K562 (cell line): ENCODE results near the gene HES4. TPM values are rescaled to one million over a fixed set of nuclear protein-coding genes. Genes with fewer than 3 reads are reported as not detected.

Source experiments
- CHCHD3 ChIP-seq: fragments of 250-450 bp; sonication (Bioruptor Pico); IDR thresholded peaks from 2 replicates; pipeline ENCODE4 v2.1.2; 2022; ENCODE audit warnings: mild to moderate bottlenecking
- EGR1 ChIP-seq: fragments of 450-650 bp; conservative IDR thresholded peaks from 2 replicates; pipeline ENCODE4 v1.6.1; 2017; ENCODE audit warnings: mild to moderate bottlenecking
- ETV6 ChIP-seq, 3 experiments: fragments of 150-350 bp in 1 of 3; sonication (generic) in 1 of 3; formaldehyde crosslinking in 1 of 3; IDR thresholded peaks; 2 replicates each; pipeline versions ENCODE4 v1.6.1 to v1.8.0; 2014 to 2022; ENCODE audit warnings: borderline replicate concordance in 2 of 3, low read depth in 2 of 3, antibody characterized with exemption in 1 of 3, low read length in 1 of 3, mild to moderate bottlenecking in 1 of 3, missing genetic modification reagents in 1 of 3
- FOXJ3 ChIP-seq: sonication (generic); formaldehyde crosslinking; IDR thresholded peaks from 2 replicates; pipeline ENCODE4 v1.4.0; 2020; ENCODE audit warnings: mild to moderate bottlenecking, missing genetic modification reagents
- NRF1 ChIP-seq, 2 experiments: fragments of 450-650 bp; IDR thresholded peaks in 1 of 2; conservative IDR thresholded peaks in 1 of 2; 2 replicates each; pipeline ENCODE4 v1.6.1; 2014; ENCODE audit warnings: mild to moderate bottlenecking in 2 of 2
- PRPF4 ChIP-seq: fragments of 200-400 bp; formaldehyde crosslinking; IDR thresholded peaks from one replicate; pipeline ENCODE4 v1.6.1; 2017; ENCODE audit warnings: low read length, low read depth, mild to moderate bottlenecking; ENCODE audit not compliant: insufficient read depth, poor library complexity, severe bottlenecking
- RBM22 ChIP-seq: fragments of 200-400 bp; formaldehyde crosslinking; IDR thresholded peaks from 2 replicates; pipeline ENCODE4 v1.6.1; 2018; ENCODE audit warnings: low read length, low read depth; ENCODE audit not compliant: poor library complexity, severe bottlenecking
- RBM34 ChIP-seq: fragments of 200-400 bp; formaldehyde crosslinking; IDR thresholded peaks from 2 replicates; pipeline ENCODE4 v1.6.1; 2018; ENCODE audit warnings: low read length, borderline replicate concordance; ENCODE audit not compliant: insufficient read depth
- SP2 ChIP-seq: IDR thresholded peaks from 2 replicates; pipeline ENCODE4 v1.6.1; 2011; ENCODE audit warnings: mild to moderate bottlenecking, low read depth, low read length, moderate library complexity; ENCODE audit not compliant: poor library complexity, severe bottlenecking; ENCODE audit errors: extremely low read depth
- ZNF232 ChIP-seq: sonication (generic); formaldehyde crosslinking; IDR thresholded peaks from 2 replicates; pipeline ENCODE4 v1.8.0; 2022; ENCODE audit warnings: mild to moderate bottlenecking, missing genetic modification reagents
- ZNF707 ChIP-seq: fragments of 250-450 bp; sonication (Bioruptor Pico); conservative IDR thresholded peaks from 2 replicates; pipeline ENCODE4 v1.8.0; 2022; ENCODE audit warnings: inconsistent platforms, mild to moderate bottlenecking, moderate library complexity
- polyA plus RNA-seq, 8 experiments: library from polyadenylated mRNA; depleted of rRNA in 4 of 8; stranded (reverse) in 5 of 8; unstranded in 3 of 8; fragments of >200 nt; fragmentation: Nextera tagmentation in 2 of 8; fragmentation: Illumina TruSeq in 1 of 8; extraction: Ambion mirVana in 2 of 8; extraction: Trizol in 1 of 8; gene quantifications; 2 replicates each; pipeline versions ENCODE4 v1.2.1 to v1.2.3, GENCODE V29; 2011 to 2014; ENCODE audit warnings: inconsistent platforms in 1 of 8, missing spikeins in 1 of 8
- total RNA-seq, 7 experiments: library from RNA; depleted of rRNA in 6 of 7; stranded (reverse); fragments of >200 nt in 6 of 7; fragmentation: Illumina TruSeq in 2 of 7; extraction: Trizol in 2 of 7; gene quantifications; 2 replicates each; pipeline versions ENCODE4 v1.2.1 to v1.2.3, GENCODE V29; 2011 to 2021; ENCODE audit warnings: low replicate concordance in 1 of 7
- TF ChIP-seq, protein P1 (sequence below): sonication (generic); formaldehyde crosslinking; IDR thresholded peaks from 2 replicates; pipeline ENCODE4 v1.8.0; 2023; ENCODE audit warnings: missing genetic modification reagents, mild to moderate bottlenecking, borderline replicate concordance
- TF ChIP-seq, protein P2 (sequence below): sonication (generic); formaldehyde crosslinking; IDR thresholded peaks from 2 replicates; pipeline ENCODE4 v1.8.1; 2023; ENCODE audit warnings: mild to moderate bottlenecking, missing genetic modification reagents
- TF ChIP-seq, protein P3 (sequence below): sonication (generic); formaldehyde crosslinking; IDR thresholded peaks from 2 replicates; pipeline ENCODE4 v1.8.0; 2022; ENCODE audit warnings: missing genetic modification reagents, mild to moderate bottlenecking, moderate library complexity, borderline replicate concordance
- TF ChIP-seq, protein P4 (sequence below): fragments of 250-450 bp; sonication (Bioruptor Pico); IDR thresholded peaks from 2 replicates; pipeline ENCODE4 v1.4.0; 2020; ENCODE audit warnings: mild to moderate bottlenecking, moderate library complexity

The HES4 gene
- total and polyA plus RNA-seq, 9 of the 15 experiments (the other 6 are each of a cell fraction or from before 2014, with no cell fraction given): 0.21 to 43.7 (median 5.3) TPM; not detected in 2

DNA sequence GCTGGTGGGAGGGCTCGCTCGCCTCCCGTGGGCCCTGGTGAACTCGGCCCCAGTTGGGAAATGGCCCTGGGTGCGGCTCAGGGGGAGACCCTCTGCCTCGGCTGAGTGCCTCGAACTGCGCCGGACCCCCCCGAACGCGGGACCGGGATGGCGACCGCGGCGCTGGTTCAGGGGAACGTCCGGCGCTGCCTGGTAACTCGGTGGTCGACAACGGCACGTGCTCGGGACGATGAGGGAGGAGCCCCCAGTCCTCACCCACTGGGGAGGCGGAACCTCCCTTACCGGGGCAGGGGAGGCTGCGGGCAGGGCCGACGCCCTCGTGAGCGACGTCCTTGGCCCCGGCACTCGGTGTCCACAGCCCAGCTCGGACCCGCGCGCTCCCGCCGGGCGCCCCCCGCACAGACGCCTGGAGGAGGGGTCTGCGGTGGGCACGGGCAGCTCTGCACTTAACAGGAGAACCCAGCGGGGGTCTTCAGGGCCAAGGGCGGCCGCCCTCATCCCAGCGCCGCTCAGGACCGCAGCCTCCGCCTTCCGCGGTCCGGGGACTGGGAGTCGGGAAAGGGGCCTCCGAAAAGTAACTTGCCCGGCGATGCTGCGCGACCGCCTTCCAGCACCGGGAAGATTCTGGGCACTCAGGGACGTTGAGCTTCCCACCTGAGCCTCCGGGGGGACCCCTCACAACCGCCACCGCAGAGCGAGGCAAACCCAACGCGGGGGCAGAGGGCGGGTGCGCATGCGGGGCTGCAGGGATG lies 1.7 kb downstream of the HES4 start (continued):
- TF ChIP-seq, protein P1, sequence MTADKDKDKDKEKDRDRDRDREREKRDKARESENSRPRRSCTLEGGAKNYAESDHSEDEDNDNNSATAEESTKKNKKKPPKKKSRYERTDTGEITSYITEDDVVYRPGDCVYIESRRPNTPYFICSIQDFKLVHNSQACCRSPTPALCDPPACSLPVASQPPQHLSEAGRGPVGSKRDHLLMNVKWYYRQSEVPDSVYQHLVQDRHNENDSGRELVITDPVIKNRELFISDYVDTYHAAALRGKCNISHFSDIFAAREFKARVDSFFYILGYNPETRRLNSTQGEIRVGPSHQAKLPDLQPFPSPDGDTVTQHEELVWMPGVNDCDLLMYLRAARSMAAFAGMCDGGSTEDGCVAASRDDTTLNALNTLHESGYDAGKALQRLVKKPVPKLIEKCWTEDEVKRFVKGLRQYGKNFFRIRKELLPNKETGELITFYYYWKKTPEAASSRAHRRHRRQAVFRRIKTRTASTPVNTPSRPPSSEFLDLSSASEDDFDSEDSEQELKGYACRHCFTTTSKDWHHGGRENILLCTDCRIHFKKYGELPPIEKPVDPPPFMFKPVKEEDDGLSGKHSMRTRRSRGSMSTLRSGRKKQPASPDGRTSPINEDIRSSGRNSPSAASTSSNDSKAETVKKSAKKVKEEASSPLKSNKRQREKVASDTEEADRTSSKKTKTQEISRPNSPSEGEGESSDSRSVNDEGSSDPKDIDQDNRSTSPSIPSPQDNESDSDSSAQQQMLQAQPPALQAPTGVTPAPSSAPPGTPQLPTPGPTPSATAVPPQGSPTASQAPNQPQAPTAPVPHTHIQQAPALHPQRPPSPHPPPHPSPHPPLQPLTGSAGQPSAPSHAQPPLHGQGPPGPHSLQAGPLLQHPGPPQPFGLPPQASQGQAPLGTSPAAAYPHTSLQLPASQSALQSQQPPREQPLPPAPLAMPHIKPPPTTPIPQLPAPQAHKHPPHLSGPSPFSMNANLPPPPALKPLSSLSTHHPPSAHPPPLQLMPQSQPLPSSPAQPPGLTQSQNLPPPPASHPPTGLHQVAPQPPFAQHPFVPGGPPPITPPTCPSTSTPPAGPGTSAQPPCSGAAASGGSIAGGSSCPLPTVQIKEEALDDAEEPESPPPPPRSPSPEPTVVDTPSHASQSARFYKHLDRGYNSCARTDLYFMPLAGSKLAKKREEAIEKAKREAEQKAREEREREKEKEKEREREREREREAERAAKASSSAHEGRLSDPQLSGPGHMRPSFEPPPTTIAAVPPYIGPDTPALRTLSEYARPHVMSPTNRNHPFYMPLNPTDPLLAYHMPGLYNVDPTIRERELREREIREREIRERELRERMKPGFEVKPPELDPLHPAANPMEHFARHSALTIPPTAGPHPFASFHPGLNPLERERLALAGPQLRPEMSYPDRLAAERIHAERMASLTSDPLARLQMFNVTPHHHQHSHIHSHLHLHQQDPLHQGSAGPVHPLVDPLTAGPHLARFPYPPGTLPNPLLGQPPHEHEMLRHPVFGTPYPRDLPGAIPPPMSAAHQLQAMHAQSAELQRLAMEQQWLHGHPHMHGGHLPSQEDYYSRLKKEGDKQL (CRISPR knock-in tag): no peak
- TF ChIP-seq, protein P2, sequence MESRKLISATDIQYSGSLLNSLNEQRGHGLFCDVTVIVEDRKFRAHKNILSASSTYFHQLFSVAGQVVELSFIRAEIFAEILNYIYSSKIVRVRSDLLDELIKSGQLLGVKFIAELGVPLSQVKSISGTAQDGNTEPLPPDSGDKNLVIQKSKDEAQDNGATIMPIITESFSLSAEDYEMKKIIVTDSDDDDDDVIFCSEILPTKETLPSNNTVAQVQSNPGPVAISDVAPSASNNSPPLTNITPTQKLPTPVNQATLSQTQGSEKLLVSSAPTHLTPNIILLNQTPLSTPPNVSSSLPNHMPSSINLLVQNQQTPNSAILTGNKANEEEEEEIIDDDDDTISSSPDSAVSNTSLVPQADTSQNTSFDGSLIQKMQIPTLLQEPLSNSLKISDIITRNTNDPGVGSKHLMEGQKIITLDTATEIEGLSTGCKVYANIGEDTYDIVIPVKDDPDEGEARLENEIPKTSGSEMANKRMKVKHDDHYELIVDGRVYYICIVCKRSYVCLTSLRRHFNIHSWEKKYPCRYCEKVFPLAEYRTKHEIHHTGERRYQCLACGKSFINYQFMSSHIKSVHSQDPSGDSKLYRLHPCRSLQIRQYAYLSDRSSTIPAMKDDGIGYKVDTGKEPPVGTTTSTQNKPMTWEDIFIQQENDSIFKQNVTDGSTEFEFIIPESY (CRISPR knock-in tag): peak; percentile 94
- TF ChIP-seq RBM22 (no peak), NRF1 (conservative IDR thresholded peaks at IDR 0.05 in 1 of 2, IDR thresholded peaks at IDR 0.05 in 1 of 2) (peak; percentile 32 to 37; a peak in 1 of 4 replicates), ZNF707 (CRISPR knock-in tag) (no peak), ZNF232 (CRISPR knock-in tag) (0 out of 2 replicates have a peak, but pooled peaks have one; percentile 28), CHCHD3 (no peak), EGR1 (0 out of 2 replicates have a peak, but pooled peaks have one; percentile 16), RBM34 (0 out of 2 replicates have a peak, but pooled peaks have one; percentile 57), SP2 (no peak), ETV6 (IDR thresholded peaks at IDR 0.05; ENCODE audit: borderline replicate concordance in 1 of 2, low read depth in 2 of 2, low read length in 1 of 2) (no peak), ETV6 (CRISPR knock-in tag; IDR thresholded peaks at IDR 0.05; ENCODE audit: borderline replicate concordance) (no peak), PRPF4 (peak; percentile 18), FOXJ3 (CRISPR knock-in tag) (no peak)
- TF ChIP-seq, protein P3, sequence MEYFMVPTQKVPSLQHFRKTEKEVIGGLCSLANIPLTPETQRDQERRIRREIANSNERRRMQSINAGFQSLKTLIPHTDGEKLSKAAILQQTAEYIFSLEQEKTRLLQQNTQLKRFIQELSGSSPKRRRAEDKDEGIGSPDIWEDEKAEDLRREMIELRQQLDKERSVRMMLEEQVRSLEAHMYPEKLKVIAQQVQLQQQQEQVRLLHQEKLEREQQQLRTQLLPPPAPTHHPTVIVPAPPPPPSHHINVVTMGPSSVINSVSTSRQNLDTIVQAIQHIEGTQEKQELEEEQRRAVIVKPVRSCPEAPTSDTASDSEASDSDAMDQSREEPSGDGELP: no peak
- TF ChIP-seq, protein P4, sequence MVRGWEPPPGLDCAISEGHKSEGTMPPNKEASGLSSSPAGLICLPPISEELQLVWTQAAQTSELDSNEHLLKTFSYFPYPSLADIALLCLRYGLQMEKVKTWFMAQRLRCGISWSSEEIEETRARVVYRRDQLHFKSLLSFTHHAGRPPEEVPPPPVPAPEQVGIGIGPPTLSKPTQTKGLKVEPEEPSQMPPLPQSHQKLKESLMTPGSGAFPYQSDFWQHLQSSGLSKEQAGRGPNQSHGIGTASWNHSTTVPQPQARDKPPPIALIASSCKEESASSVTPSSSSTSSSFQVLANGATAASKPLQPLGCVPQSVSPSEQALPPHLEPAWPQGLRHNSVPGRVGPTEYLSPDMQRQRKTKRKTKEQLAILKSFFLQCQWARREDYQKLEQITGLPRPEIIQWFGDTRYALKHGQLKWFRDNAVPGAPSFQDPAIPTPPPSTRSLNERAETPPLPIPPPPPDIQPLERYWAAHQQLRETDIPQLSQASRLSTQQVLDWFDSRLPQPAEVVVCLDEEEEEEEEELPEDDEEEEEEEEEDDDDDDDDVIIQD (CRISPR knock-in tag): no peak
